Stimulated activated CD8-positive, alpha-beta memory T cell treated with anti-CD3 and anti-CD28 coated beads, Interleukin-15, amount 100 ng/mL, for 4 hours (primary cell): ENCODE measurements around the gene ADARB2.

Experiments
- DNase-seq, 2 donors: peaks; one replicate each; pipeline ENCODE4 v3.0.0-alpha.2; 2020; ENCODE audit warnings: low read depth in 2 of 2

Gene ADARB2

GRCh38 chr10:1595726-1596125 is 141.6 kb downstream of the ADARB2 start:
- DNase-seq: no peak

GRCh38 chr10:1595242-1595600 is 142.1 kb downstream of the ADARB2 start:
- DNase-seq: no peak

- DNase-seq: no peak
Measured at GRCh38 chr10:1594372-1595241, 142.7 kb downstream of the ADARB2 start.

GRCh38 chr10:1591742-1592141 is 145.6 kb downstream of the ADARB2 start:
- no peak for DNase-seq

GRCh38 chr10:1591045-1591444 is 146.3 kb downstream of the ADARB2 start:
- DNase-seq: no peak

GRCh38 chr10:1589257-1589656 is 148.1 kb downstream of the ADARB2 start:
- DNase-seq: no peak

- no peak for DNase-seq
Measured at GRCh38 chr10:1582739-1583138, 154.6 kb downstream of the ADARB2 start.

GRCh38 chr10:1581189-1581588 is 156.1 kb downstream of the ADARB2 start:
- DNase-seq: no peak

GRCh38 chr10:1579671-1580070 is 157.7 kb downstream of the ADARB2 start:
- DNase-seq: no peak

- no peak for DNase-seq
Measured at GRCh38 chr10:1579141-1579491, 158.2 kb downstream of the ADARB2 start.

GRCh38 chr10:1578392-1579140 is 158.8 kb downstream of the ADARB2 start:
- no peak for DNase-seq

- no peak for DNase-seq
Measured at GRCh38 chr10:1577945-1578344, 159.4 kb downstream of the ADARB2 start.

GRCh38 chr10:1577373-1577770 is 160.0 kb downstream of the ADARB2 start:
- DNase-seq: no peak

GRCh38 chr10:1576467-1577372 is 160.6 kb downstream of the ADARB2 start:
- DNase-seq: no peak

- no peak for DNase-seq
Measured at GRCh38 chr10:1575481-1576244, 161.7 kb downstream of the ADARB2 start.

- no peak for DNase-seq
Measured at GRCh38 chr10:1574719-1575118, 162.6 kb downstream of the ADARB2 start.

GRCh38 chr10:1573981-1574380 is 163.3 kb downstream of the ADARB2 start:
- DNase-seq: no peak

GRCh38 chr10:1573334-1573969 is 163.9 kb downstream of the ADARB2 start:
- DNase-seq: no peak

GRCh38 chr10:1572519-1573333 is 164.6 kb downstream of the ADARB2 start:
- no peak for DNase-seq
